Right lobe of liver (tissue), 6 donors: ENCODE results near the gene TGM2. TPM values are rescaled to one million over a fixed set of nuclear protein-coding genes. Genes with fewer than 3 reads are reported as not detected.

Source experiments
- ATAC-seq, 4 donors: fragments of 200-7000 bp; cut with Tn5 transposase; one replicate each; pipeline ENCODE4 v1.9.1; 2020; ENCODE audit warnings: mild to moderate bottlenecking in 4 of 4, moderate library complexity in 4 of 4
- DNase-seq, 3 donors: peaks; one replicate each; pipeline ENCODE4 v3.0.0-alpha.2; 2020
- H3K27ac ChIP-seq, 3 donors: fragments of 200-600 bp; one replicate each; pipeline ENCODE4 v1.8.0; 2022
- H3K27me3 ChIP-seq, 2 donors: fragments of 200-600 bp; one replicate each; pipeline ENCODE4 v1.8.0; 2022
- H3K36me3 ChIP-seq, 4 donors: fragments of 200-600 bp; sonication (generic) in 1 of 4; one replicate each; pipeline versions ENCODE4 v1.5.1 to v1.8.0; 2017 to 2022; ENCODE audit warnings: control low read depth in 1 of 4
- H3K4me1 ChIP-seq, 4 donors: fragments of 200-600 bp; sonication (generic) in 1 of 4; one replicate each; pipeline versions ENCODE4 v1.5.1 to v1.8.0; 2017 to 2022; ENCODE audit warnings: control low read depth in 1 of 4
- H3K4me3 ChIP-seq, 3 donors: fragments of 200-600 bp; one replicate each; pipeline ENCODE4 v1.8.0; 2022
- H3K9me3 ChIP-seq, 4 donors: fragments of 200-600 bp; sonication (generic) in 1 of 4; one replicate each; pipeline versions ENCODE4 v1.5.1 to v1.8.0; 2017 to 2022; ENCODE audit warnings: control low read depth in 1 of 4
- CTCF ChIP-seq, 4 donors: fragments of 200-600 bp in 3 of 4; fragments of 450-650 bp in 1 of 4; IDR thresholded peaks; one replicate each; pipeline versions ENCODE4 v1.5.1 to v1.8.0; 2016 to 2022; ENCODE audit warnings: antibody characterized with exemption in 4 of 4, mild to moderate bottlenecking in 2 of 4
- POLR2A ChIP-seq: fragments of 450-650 bp; IDR thresholded peaks from one replicate; pipeline ENCODE4 v1.6.1; 2017; ENCODE audit warnings: antibody characterized with exemption, mild to moderate bottlenecking
- WGBS: methylation state at CpG from one replicate; pipeline ENCODE4 v1.1.6; 2018; ENCODE audit warnings: low coverage, low lambda C conversion rate; ENCODE audit not compliant: insufficient coverage; ENCODE audit errors: missing lambda C conversion rate; 5-methylcytosine and 5-hydroxymethylcytosine counted together
- intact Hi-C, 2 donors: fragments of 100-400 bp; cut with DNase I; formaldehyde crosslinking; loops; one replicate each; pipeline versions ENCODE4 v1.11.2 to v1.14.1; 2022
- total RNA-seq, 6 experiments: library from RNA; depleted of rRNA in 2 of 6; stranded (reverse); fragments of >200 nt in 2 of 6; fragmentation: NEBNext Ultra II Directional in 3 of 6; extraction: Animal tissue kit (Norgen Biotek cat#: 25700) in 3 of 6; gene quantifications; one replicate each; pipeline versions ENCODE4 v1.1.0 to v1.2.4, GENCODE V29; 2016 to 2023
- donor health status: DM: no; HTN: yes; CAD: no.
- donor health status: DM: no; HTN: no; CAD: no.
- donor health status: DM: no; HTN: no; CAD: no.
- donor health status: DM: no; HTN: yes; CAD: no.
- donor health status: DM: no; HTN: yes; CAD: no.

TGM2 gene
- total RNA-seq, 6 experiments from 2014 or later: 135 to 940 (median 474) TPM

- ATAC-seq: no peak
These were observed 16.2 kb upstream of the TGM2 start for GRCh38 chr20:38181207-38181801.

GRCh38 chr20:38180781-38181180 lies 15.7 kb upstream of the TGM2 start:
- H3K9me3 ChIP-seq: no peaks in the 10 kb centered on the region
- no peak for TF ChIP-seq CTCF (IDR thresholded peaks at IDR 0.05)
- no peak for TF ChIP-seq POLR2A
- intact Hi-C loops: no loop called here
- no peak overlapping the region for H3K27ac ChIP-seq
- no peaks in the 10 kb centered on the region for H3K36me3 ChIP-seq
- no peaks in the 10 kb centered on the region for H3K27me3 ChIP-seq
- H3K4me3 ChIP-seq: no peak overlapping the region
- WGBS: 78% methylated on average over 3 of the region's 5 CpGs
- no peaks in the 10 kb centered on the region for H3K4me1 ChIP-seq
- ATAC-seq (no peak), DNase-seq (no peak)

More at GRCh38 chr20:38181207-38181801, 16.2 kb upstream of the TGM2 start:
- no peaks in the 10 kb centered on the region for H3K36me3 ChIP-seq
- no peaks in the 10 kb centered on the region for H3K9me3 ChIP-seq
- TF ChIP-seq POLR2A (no peak), CTCF (IDR thresholded peaks at IDR 0.05) (no peak)
- 59% methylated on average over 4 of the region's 7 CpGs for WGBS
- intact Hi-C loops: no loop called here
- no peak overlapping the region for H3K4me3 ChIP-seq
- no peak for DNase-seq
- H3K27me3 ChIP-seq: no peaks in the 10 kb centered on the region
- no peaks in the 10 kb centered on the region for H3K4me1 ChIP-seq
- H3K27ac ChIP-seq: no peak overlapping the region

GRCh38 chr20:38179846-38180245 lies 14.8 kb upstream of the TGM2 start:
- DNase-seq (no peak), ATAC-seq (no peak)
- no peak overlapping the region for H3K4me3 ChIP-seq
- no peaks in the 10 kb centered on the region for H3K36me3 ChIP-seq
- WGBS: 73% methylated on average over 6 of the region's 6 CpGs
- no peaks in the 10 kb centered on the region for H3K4me1 ChIP-seq
- no peaks in the 10 kb centered on the region for H3K9me3 ChIP-seq
- H3K27ac ChIP-seq: no peak overlapping the region
- TF ChIP-seq POLR2A (no peak), CTCF (IDR thresholded peaks at IDR 0.05) (no peak)
- intact Hi-C loops: loop anchor here in 1 of 2 donors (5.0 kb wide), 1 partner anchor 37 kb away; no protein-coding TSS in a partner anchor
- no peaks in the 10 kb centered on the region for H3K27me3 ChIP-seq

GRCh38 chr20:38178581-38178980 lies 13.5 kb upstream of the TGM2 start:
- WGBS: 66% methylated on average over 4 of the region's 4 CpGs
- no peaks in the 10 kb centered on the region for H3K4me1 ChIP-seq
- no peak overlapping the region for H3K27ac ChIP-seq
- ATAC-seq: no peak
- no peaks in the 10 kb centered on the region for H3K27me3 ChIP-seq
- H3K9me3 ChIP-seq: no peaks in the 10 kb centered on the region
- intact Hi-C loops: loop anchor here in 1 of 2 donors (5.0 kb wide), 1 partner anchor 39 kb away; no protein-coding TSS in a partner anchor
- DNase-seq: no peak
- TF ChIP-seq CTCF (IDR thresholded peaks at IDR 0.05): no peak
- H3K4me3 ChIP-seq: no peak overlapping the region
- no peaks in the 10 kb centered on the region for H3K36me3 ChIP-seq
